K562 (cell line): ENCODE data around the gene CCDC85B. TPM values are rescaled to one million over a fixed set of nuclear protein-coding genes. Genes with fewer than 3 reads are reported as not detected.
A peak's percentile ranks its signal among the peaks of the same experiment; 100 is the strongest.

Experiments
- CBX3 ChIP-seq, 2 experiments: IDR thresholded peaks; 1 replicate in 1 of 2; 2 replicates in 1 of 2; pipeline ENCODE4 v1.6.1; 2012; ENCODE audit warnings: inconsistent platforms in 2 of 2, low read length in 2 of 2, borderline replicate concordance in 1 of 2, control low read depth in 1 of 2
- EGR1 ChIP-seq: fragments of 450-650 bp; conservative IDR thresholded peaks from 2 replicates; pipeline ENCODE4 v1.6.1; 2017; ENCODE audit warnings: mild to moderate bottlenecking
- PHF8 ChIP-seq: fragments of 200-600 bp; sonication (generic); IDR thresholded peaks from 2 replicates; pipeline ENCODE4 v1.6.1; 2012; ENCODE audit warnings: mixed run types, mild to moderate bottlenecking, inconsistent platforms, low read length, moderate library complexity, borderline replicate concordance
- RAD51 ChIP-seq: fragments of 450-650 bp; IDR thresholded peaks from 2 replicates; pipeline ENCODE4 v1.7.1; 2016; ENCODE audit warnings: low read depth, mild to moderate bottlenecking, borderline replicate concordance
- RB1 ChIP-seq: fragments of 450-650 bp; IDR thresholded peaks from 2 replicates; pipeline ENCODE4 v1.6.1; 2017; ENCODE audit warnings: low read depth, mild to moderate bottlenecking
- TEAD2 ChIP-seq: fragments of 450-650 bp; IDR thresholded peaks from 2 replicates; pipeline ENCODE4 v1.6.1; 2016; ENCODE audit warnings: missing genetic modification characterization, control low read depth, missing compliant biosample characterization
- TOE1 ChIP-seq, 2 experiments: fragments of 450-650 bp in 1 of 2; sonication (generic) in 1 of 2; formaldehyde crosslinking in 1 of 2; IDR thresholded peaks; 2 replicates each; pipeline versions ENCODE4 v1.7.1 to v1.8.0; 2016 to 2022; ENCODE audit warnings: borderline replicate concordance in 2 of 2, mild to moderate bottlenecking in 2 of 2, antibody characterized with exemption in 1 of 2, inconsistent platforms in 1 of 2, low read depth in 1 of 2, missing genetic modification reagents in 1 of 2, moderate library complexity in 1 of 2
- YY1 ChIP-seq, 3 experiments: IDR thresholded peaks; 2 replicates each; pipeline ENCODE4 v1.6.1; 2011; ENCODE audit warnings: low read length in 2 of 3, mild to moderate bottlenecking in 2 of 3, moderate library complexity in 2 of 3, borderline replicate concordance in 1 of 3, control low read depth in 1 of 3, low read depth in 1 of 3; ENCODE audit not compliant: insufficient read depth in 3 of 3, insufficient replicate concordance in 2 of 3, control insufficient read depth in 1 of 3, insufficient read length in 1 of 3; ENCODE audit errors: extremely low read depth in 1 of 3
- ZNF764 ChIP-seq: fragments of 250-450 bp; sonication (Bioruptor Pico); IDR thresholded peaks from 2 replicates; pipeline ENCODE4 v1.4.0; 2020; ENCODE audit warnings: low read depth, mild to moderate bottlenecking, moderate library complexity
- polyA plus RNA-seq, 8 experiments: library from polyadenylated mRNA; depleted of rRNA in 4 of 8; stranded (reverse) in 5 of 8; unstranded in 3 of 8; fragments of >200 nt; fragmentation: Nextera tagmentation in 2 of 8; fragmentation: Illumina TruSeq in 1 of 8; extraction: Ambion mirVana in 2 of 8; extraction: Trizol in 1 of 8; gene quantifications; 2 replicates each; pipeline versions ENCODE4 v1.2.1 to v1.2.3, GENCODE V29; 2011 to 2014; ENCODE audit warnings: inconsistent platforms in 1 of 8, missing spikeins in 1 of 8
- total RNA-seq, 7 experiments: library from RNA; depleted of rRNA in 6 of 7; stranded (reverse); fragments of >200 nt in 6 of 7; fragmentation: Illumina TruSeq in 2 of 7; extraction: Trizol in 2 of 7; gene quantifications; 2 replicates each; pipeline versions ENCODE4 v1.2.1 to v1.2.3, GENCODE V29; 2011 to 2021; ENCODE audit warnings: low replicate concordance in 1 of 7
- TF ChIP-seq, protein P1 (sequence below): IDR thresholded peaks from 2 replicates; pipeline ENCODE4 v1.6.1; 2016; ENCODE audit warnings: missing genetic modification characterization, missing compliant biosample characterization
- TF ChIP-seq, protein P2 (sequence below): sonication (generic); formaldehyde crosslinking; IDR thresholded peaks from 2 replicates; pipeline ENCODE4 v1.8.1; 2022; ENCODE audit warnings: missing genetic modification reagents
- TF ChIP-seq, protein P3 (sequence below): sonication (generic); IDR thresholded peaks from 2 replicates; pipeline ENCODE4 v1.6.1; 2016
- TF ChIP-seq, protein P4 (sequence below), 2 experiments: fragments of 450-650 bp; IDR thresholded peaks; 2 replicates each; pipeline ENCODE4 v1.6.1; 2018; ENCODE audit warnings: mild to moderate bottlenecking in 2 of 2, low read depth in 1 of 2; ENCODE audit not compliant: partially characterized antibody in 2 of 2
- TF ChIP-seq, protein P5 (sequence below): fragments of 450-650 bp; formaldehyde crosslinking; IDR thresholded peaks from 2 replicates; pipeline ENCODE4 v1.4.0; 2022; ENCODE audit warnings: mild to moderate bottlenecking, moderate library complexity

The CCDC85B gene
- total and polyA plus RNA-seq, 9 of the 15 experiments (the other 6 are each of a cell fraction or from before 2014, with no cell fraction given): 0.14 to 138 (median 6.2) TPM

DNA sequence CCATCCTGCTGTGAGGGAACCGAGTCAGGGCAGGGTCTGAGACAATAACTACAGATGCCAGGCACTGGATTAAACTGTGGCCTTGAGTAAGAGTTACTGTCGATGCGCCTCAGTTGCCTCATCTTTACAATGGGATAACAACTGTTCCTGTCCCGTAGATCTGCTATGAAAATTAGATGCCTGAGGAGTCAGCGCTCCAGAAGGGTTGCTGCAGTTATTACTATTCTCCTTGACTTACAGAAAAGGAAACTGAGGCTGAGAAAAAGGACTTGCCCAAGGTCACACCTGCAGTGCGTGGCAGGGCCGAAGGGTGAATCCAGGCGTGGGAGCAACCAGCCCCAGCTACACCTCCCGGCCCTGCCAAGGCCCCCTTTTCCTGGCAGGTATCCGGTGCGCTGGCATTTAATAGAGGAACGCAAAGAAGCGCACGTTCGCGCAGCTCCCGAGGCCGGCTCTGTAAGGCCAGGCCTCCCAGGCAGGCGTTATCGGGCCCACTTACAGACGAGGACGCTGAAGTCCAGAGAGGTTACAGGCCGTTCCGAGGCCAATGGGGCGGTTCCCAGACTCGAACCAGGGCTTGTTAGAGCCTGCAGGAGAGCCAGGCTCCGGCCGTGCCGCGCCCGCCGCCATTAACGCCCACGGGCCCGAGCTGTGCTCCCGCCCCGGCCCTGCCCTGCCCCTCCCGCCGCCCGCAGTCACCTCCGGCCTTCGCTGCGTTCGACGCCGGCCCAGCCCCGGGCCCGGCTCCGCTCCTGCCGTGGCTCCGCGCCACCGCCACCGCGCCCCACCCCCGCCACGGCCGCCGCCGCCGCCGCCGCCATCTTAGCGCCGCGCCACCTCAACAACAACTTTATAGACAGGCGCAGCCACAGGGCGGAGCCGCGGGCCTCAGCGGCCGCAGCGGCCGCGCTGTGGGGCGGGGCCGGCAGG, 28.0 kb downstream of the CCDC85B start, which contains the start of gene C11orf68 (continued):
- peak; percentile 62; the same call in 1 of the 2 replicates for TF ChIP-seq PHF8
- no peak for TF ChIP-seq RAD51
- no peak for TF ChIP-seq TOE1 (IDR thresholded peaks at IDR 0.05; ENCODE audit: borderline replicate concordance)
- peak; percentile 24; the same call in 1 of the 2 replicates for TF ChIP-seq TOE1 (CRISPR knock-in tag; IDR thresholded peaks at IDR 0.05; ENCODE audit: borderline replicate concordance, low read depth)
- TF ChIP-seq, protein P1, sequence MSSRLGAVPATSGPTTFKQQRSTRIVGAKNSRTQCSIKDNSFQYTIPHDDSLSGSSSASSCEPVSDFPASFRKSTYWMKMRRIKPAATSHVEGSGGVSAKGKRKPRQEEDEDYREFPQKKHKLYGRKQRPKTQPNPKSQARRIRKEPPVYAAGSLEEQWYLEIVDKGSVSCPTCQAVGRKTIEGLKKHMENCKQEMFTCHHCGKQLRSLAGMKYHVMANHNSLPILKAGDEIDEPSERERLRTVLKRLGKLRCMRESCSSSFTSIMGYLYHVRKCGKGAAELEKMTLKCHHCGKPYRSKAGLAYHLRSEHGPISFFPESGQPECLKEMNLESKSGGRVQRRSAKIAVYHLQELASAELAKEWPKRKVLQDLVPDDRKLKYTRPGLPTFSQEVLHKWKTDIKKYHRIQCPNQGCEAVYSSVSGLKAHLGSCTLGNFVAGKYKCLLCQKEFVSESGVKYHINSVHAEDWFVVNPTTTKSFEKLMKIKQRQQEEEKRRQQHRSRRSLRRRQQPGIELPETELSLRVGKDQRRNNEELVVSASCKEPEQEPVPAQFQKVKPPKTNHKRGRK: no peak
- TF ChIP-seq YY1 (IDR thresholded peaks at IDR 0.05; ENCODE audit: borderline replicate concordance in 1 of 3, control insufficient read depth in 1 of 3, extremely low read depth in 1 of 3, insufficient read depth in 3 of 3, insufficient read length in 1 of 3, insufficient replicate concordance in 2 of 3, low read depth in 1 of 3, low read length in 2 of 3): peak; percentile 62 to 95 (median 94)
- TF ChIP-seq TEAD2 (tag): no peak
- TF ChIP-seq, protein P2, sequence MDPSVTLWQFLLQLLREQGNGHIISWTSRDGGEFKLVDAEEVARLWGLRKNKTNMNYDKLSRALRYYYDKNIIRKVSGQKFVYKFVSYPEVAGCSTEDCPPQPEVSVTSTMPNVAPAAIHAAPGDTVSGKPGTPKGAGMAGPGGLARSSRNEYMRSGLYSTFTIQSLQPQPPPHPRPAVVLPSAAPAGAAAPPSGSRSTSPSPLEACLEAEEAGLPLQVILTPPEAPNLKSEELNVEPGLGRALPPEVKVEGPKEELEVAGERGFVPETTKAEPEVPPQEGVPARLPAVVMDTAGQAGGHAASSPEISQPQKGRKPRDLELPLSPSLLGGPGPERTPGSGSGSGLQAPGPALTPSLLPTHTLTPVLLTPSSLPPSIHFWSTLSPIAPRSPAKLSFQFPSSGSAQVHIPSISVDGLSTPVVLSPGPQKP (CRISPR knock-in tag): no peak
- peak; percentile 62 for TF ChIP-seq EGR1
- TF ChIP-seq, protein P3, sequence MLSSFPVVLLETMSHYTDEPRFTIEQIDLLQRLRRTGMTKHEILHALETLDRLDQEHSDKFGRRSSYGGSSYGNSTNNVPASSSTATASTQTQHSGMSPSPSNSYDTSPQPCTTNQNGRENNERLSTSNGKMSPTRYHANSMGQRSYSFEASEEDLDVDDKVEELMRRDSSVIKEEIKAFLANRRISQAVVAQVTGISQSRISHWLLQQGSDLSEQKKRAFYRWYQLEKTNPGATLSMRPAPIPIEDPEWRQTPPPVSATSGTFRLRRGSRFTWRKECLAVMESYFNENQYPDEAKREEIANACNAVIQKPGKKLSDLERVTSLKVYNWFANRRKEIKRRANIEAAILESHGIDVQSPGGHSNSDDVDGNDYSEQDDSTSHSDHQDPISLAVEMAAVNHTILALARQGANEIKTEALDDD: no peak
- peak; percentile 5 for TF ChIP-seq RB1
- peak in 1 of 2 experiments; percentile 77; a peak in 1 of 3 replicates for TF ChIP-seq CBX3 (IDR thresholded peaks at IDR 0.05; ENCODE audit: borderline replicate concordance in 1 of 2, low read length in 2 of 2)
- TF ChIP-seq ZNF764 (CRISPR knock-in tag): no peak
- TF ChIP-seq, protein P4, sequence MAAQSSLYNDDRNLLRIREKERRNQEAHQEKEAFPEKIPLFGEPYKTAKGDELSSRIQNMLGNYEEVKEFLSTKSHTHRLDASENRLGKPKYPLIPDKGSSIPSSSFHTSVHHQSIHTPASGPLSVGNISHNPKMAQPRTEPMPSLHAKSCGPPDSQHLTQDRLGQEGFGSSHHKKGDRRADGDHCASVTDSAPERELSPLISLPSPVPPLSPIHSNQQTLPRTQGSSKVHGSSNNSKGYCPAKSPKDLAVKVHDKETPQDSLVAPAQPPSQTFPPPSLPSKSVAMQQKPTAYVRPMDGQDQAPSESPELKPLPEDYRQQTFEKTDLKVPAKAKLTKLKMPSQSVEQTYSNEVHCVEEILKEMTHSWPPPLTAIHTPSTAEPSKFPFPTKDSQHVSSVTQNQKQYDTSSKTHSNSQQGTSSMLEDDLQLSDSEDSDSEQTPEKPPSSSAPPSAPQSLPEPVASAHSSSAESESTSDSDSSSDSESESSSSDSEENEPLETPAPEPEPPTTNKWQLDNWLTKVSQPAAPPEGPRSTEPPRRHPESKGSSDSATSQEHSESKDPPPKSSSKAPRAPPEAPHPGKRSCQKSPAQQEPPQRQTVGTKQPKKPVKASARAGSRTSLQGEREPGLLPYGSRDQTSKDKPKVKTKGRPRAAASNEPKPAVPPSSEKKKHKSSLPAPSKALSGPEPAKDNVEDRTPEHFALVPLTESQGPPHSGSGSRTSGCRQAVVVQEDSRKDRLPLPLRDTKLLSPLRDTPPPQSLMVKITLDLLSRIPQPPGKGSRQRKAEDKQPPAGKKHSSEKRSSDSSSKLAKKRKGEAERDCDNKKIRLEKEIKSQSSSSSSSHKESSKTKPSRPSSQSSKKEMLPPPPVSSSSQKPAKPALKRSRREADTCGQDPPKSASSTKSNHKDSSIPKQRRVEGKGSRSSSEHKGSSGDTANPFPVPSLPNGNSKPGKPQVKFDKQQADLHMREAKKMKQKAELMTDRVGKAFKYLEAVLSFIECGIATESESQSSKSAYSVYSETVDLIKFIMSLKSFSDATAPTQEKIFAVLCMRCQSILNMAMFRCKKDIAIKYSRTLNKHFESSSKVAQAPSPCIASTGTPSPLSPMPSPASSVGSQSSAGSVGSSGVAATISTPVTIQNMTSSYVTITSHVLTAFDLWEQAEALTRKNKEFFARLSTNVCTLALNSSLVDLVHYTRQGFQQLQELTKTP (IDR thresholded peaks at IDR 0.05; ENCODE audit: low read depth in 1 of 2, partially characterized antibody in 2 of 2): no peak
- TF ChIP-seq, protein P5, sequence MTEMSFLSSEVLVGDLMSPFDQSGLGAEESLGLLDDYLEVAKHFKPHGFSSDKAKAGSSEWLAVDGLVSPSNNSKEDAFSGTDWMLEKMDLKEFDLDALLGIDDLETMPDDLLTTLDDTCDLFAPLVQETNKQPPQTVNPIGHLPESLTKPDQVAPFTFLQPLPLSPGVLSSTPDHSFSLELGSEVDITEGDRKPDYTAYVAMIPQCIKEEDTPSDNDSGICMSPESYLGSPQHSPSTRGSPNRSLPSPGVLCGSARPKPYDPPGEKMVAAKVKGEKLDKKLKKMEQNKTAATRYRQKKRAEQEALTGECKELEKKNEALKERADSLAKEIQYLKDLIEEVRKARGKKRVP: 0 out of 2 replicates have a peak, but pooled peaks have one; percentile 34
